Measurements from ENCODE around the gene PGC.

DNA sequence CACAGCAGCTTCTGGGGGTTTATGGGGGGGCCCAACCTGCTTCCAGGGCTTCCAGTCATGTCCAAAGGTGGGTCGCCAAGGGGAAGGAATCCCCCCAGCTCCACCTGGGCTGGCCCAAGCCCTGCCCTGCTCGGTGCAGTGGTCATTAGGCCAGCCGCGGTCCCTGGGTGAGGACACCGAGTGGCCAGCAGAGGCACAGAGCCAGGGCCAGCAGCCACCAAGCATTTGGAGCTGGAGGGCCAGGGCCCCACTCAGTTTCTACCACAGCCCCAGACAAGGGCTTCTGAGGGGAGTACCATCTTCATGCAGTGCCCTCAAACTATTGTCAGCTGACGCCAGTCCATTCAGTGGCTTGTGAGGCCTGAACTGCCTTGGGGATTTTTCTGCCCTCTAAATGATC lies 51.4 kb downstream of the PGC start:
- TF ChIP-seq, protein P1, sequence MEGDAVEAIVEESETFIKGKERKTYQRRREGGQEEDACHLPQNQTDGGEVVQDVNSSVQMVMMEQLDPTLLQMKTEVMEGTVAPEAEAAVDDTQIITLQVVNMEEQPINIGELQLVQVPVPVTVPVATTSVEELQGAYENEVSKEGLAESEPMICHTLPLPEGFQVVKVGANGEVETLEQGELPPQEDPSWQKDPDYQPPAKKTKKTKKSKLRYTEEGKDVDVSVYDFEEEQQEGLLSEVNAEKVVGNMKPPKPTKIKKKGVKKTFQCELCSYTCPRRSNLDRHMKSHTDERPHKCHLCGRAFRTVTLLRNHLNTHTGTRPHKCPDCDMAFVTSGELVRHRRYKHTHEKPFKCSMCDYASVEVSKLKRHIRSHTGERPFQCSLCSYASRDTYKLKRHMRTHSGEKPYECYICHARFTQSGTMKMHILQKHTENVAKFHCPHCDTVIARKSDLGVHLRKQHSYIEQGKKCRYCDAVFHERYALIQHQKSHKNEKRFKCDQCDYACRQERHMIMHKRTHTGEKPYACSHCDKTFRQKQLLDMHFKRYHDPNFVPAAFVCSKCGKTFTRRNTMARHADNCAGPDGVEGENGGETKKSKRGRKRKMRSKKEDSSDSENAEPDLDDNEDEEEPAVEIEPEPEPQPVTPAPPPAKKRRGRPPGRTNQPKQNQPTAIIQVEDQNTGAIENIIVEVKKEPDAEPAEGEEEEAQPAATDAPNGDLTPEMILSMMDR (IDR thresholded peaks at IDR 0.05; ENCODE audit: low read length) = no peak
- TF ChIP-seq EZH2 (optimal IDR thresholded peaks at IDR 0.05; ENCODE audit: low read depth, low read length) = no peak

All from MM.1S (cell line).